H54 (cell line): ENCODE data around the gene CEACAM3.
A peak's percentile ranks its signal among the peaks of the same experiment; 100 is the strongest.

Source experiments
- DNase-seq: peaks from one replicate; pipeline ENCODE4 v3.0.0; 2011; ENCODE audit warnings: low spot score, mixed read lengths; ENCODE audit not compliant: insufficient read length
- FAIRE-seq: peaks from 3 replicates; lab custom pipeline; 2011; peaks lifted over from hg19 to GRCh38; lab: Jason Lieb, UNC
- POLR2A ChIP-seq: IDR thresholded peaks from 2 replicates; pipeline ENCODE4 v1.6.1; 2011; ENCODE audit warnings: low read depth, mild to moderate bottlenecking, low read length

The CEACAM3 gene

GRCh38 chr19:41844601-41845000 lies 48.2 kb downstream of the CEACAM3 start, which contains the start of gene LYPD4:
TSS of gene LYPD4 (minus strand) at chr19:41844683. CDS start at chr19:41839285, 5,398 bp downstream.
- DNase-seq (no peak), FAIRE-seq (no peak)
- TF ChIP-seq POLR2A = no peak

- no peak for DNase-seq
- TF ChIP-seq POLR2A = no peak
- no peak for FAIRE-seq
These were observed 48.4 kb downstream of the CEACAM3 start, which contains the start of gene DMRTC2 for GRCh38 chr19:41845001-41845050. TSS of gene DMRTC2 (plus strand) at chr19:41845042. CDS start at chr19:41847429, 2,387 bp downstream.

- TF ChIP-seq POLR2A = no peak
- FAIRE-seq (no peak), DNase-seq (no peak)
These were observed 48.7 kb downstream of the CEACAM3 start for GRCh38 chr19:41845051-41845590.

GRCh38 chr19:41847351-41848105 lies 51.1 kb downstream of the CEACAM3 start:
- DNase-seq (no peak), FAIRE-seq (no peak)
- TF ChIP-seq POLR2A = no peak

- no peak for DNase-seq
These were observed 52.3 kb downstream of the CEACAM3 start for GRCh38 chr19:41848666-41849065.

GRCh38 chr19:41849067-41849466 lies 52.7 kb downstream of the CEACAM3 start:
- no peak for FAIRE-seq
- TF ChIP-seq POLR2A = no peak
- no peak for DNase-seq

More at GRCh38 chr19:41848666-41849065, 52.3 kb downstream of the CEACAM3 start:
- no peak for TF ChIP-seq POLR2A
- no peak for FAIRE-seq

GRCh38 chr19:41850381-41850780 lies 54.0 kb downstream of the CEACAM3 start:
- DNase-seq = no peak
- no peak for FAIRE-seq
- no peak for TF ChIP-seq POLR2A

GRCh38 chr19:41851456-41851855 lies 55.1 kb downstream of the CEACAM3 start:
- DNase-seq (no peak), FAIRE-seq (no peak)
- no peak for TF ChIP-seq POLR2A

- no peak for DNase-seq
- no peak for FAIRE-seq
- no peak for TF ChIP-seq POLR2A
These were observed 57.0 kb downstream of the CEACAM3 start for GRCh38 chr19:41853344-41853743.

- DNase-seq (no peak), FAIRE-seq (no peak)
These were observed 57.4 kb downstream of the CEACAM3 start for GRCh38 chr19:41853768-41854167.

GRCh38 chr19:41859213-41859617 lies 62.8 kb downstream of the CEACAM3 start:
- no peak for TF ChIP-seq POLR2A
- FAIRE-seq (no peak), DNase-seq (no peak)

More at GRCh38 chr19:41853768-41854167, 57.4 kb downstream of the CEACAM3 start:
- no peak for TF ChIP-seq POLR2A

- DNase-seq (peak; percentile 98), FAIRE-seq (peak; percentile 80)
- peak; percentile 90 for TF ChIP-seq POLR2A
These were observed 63.4 kb downstream of the CEACAM3 start, which contains the start of gene RPS19 for GRCh38 chr19:41859618-41860418. TSS of gene RPS19 (plus strand) at chr19:41860255. CDS start at chr19:41860775, 520 bp downstream.

GRCh38 chr19:41860419-41861115 lies 64.2 kb downstream of the CEACAM3 start:
- FAIRE-seq (no peak), DNase-seq (no peak)
- TF ChIP-seq POLR2A = no peak
